ENCODE data around the gene OBSCN.

Gene OBSCN

DNA sequence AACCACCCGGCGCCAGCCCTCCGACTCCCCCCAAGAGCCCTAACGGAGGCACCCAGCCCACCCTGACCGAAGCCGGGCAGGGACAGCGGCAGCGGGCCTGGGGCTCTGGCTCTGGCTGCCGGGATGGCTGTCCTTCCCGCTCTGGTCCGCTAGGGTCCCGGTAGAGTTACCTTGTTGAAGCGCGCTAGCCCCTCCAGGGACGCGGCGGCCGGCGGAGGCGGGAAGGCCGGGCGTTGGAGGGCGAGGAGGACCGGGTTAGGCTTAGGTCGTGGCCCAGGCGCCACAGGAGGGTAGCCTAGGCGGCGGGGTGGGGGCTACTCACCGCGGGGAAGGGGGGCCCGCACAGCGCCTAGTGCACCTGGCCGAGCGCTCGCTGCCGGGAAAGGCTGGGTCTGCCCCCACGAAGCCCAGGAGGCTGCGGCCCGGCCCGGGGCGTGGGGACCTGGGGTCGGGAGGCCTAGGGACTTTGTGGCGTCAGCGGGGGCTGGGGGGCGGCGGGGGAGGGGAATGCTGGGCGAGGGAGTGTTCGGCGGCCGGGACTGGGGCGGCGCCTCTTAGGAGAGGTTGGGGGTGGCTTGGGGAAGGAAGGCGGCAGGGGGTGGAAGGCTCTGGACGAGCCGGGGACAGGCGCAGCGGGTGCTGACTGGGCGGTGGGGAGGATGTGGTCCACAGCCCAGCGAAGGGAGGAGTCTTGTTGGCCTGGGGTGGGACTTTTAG is 208.5 kb downstream of the OBSCN start, which contains the start of gene TRIM17:
Gene TRIM17 (minus strand): TSS at position 645 of the 717 bp plus-strand sequence. CDS start 1,789 bp downstream, outside the sequence.
- TF ChIP-seq, protein P1, sequence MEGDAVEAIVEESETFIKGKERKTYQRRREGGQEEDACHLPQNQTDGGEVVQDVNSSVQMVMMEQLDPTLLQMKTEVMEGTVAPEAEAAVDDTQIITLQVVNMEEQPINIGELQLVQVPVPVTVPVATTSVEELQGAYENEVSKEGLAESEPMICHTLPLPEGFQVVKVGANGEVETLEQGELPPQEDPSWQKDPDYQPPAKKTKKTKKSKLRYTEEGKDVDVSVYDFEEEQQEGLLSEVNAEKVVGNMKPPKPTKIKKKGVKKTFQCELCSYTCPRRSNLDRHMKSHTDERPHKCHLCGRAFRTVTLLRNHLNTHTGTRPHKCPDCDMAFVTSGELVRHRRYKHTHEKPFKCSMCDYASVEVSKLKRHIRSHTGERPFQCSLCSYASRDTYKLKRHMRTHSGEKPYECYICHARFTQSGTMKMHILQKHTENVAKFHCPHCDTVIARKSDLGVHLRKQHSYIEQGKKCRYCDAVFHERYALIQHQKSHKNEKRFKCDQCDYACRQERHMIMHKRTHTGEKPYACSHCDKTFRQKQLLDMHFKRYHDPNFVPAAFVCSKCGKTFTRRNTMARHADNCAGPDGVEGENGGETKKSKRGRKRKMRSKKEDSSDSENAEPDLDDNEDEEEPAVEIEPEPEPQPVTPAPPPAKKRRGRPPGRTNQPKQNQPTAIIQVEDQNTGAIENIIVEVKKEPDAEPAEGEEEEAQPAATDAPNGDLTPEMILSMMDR (conservative IDR thresholded peaks at IDR 0.05; ENCODE audit: low read depth) = peak; percentile 19; the same call in 1 of the 2 replicates
- no peak for DNase-seq (ENCODE audit: low spot score)
- no peak within 1 kb of the TSS for H3K27ac ChIP-seq
- ChIA-PET POLR2A (ENCODE audit: low non-redundant PET) (no interaction called here), CTCF (no interaction called here)

DNA sequence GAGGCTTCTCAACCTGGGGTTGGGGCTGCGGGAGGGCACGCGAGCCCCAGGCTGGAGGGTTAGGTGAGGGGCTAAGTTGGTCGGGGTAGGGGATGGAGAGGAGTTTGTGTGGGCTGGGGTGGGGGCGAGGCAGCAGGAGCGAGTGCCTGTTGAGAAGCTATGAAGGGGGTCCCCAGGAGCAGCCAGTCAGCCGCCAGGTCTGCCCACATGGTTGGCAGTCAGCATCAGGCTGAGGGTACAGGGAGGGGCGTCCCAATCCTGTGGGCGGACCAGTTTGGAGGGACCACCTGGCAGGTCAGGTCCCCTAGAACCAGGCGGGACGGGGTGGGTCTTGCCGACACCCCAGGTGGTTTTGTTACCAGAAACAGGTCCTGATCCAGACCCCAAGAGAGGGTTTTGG is 209.2 kb downstream of the OBSCN start:
- TF ChIP-seq, protein P1 (conservative IDR thresholded peaks at IDR 0.05; ENCODE audit: low read depth) = no peak
- ChIA-PET POLR2A (ENCODE audit: low non-redundant PET) (no interaction called here), CTCF (no interaction called here)
- no peak overlapping the region for H3K27ac ChIP-seq
- DNase-seq (ENCODE audit: low spot score) = no peak

GRCh38 chr1:228417483-228418203 is 209.8 kb downstream of the OBSCN start:
- DNase-seq (ENCODE audit: low spot score) = no peak
- no peak overlapping the region for H3K27ac ChIP-seq
- POLR2A ChIA-PET (ENCODE audit: low non-redundant PET) = no interaction called here
- CTCF ChIA-PET = no interaction called here
- TF ChIP-seq, protein P1 (conservative IDR thresholded peaks at IDR 0.05; ENCODE audit: low read depth) = no peak

GRCh38 chr1:228420968-228421826 is 213.4 kb downstream of the OBSCN start:
- CTCF ChIA-PET = no interaction called here
- POLR2A ChIA-PET (ENCODE audit: low non-redundant PET) = no interaction called here
- H3K27ac ChIP-seq = no peak overlapping the region
- TF ChIP-seq, protein P1 (conservative IDR thresholded peaks at IDR 0.05; ENCODE audit: low read depth) = no peak
- DNase-seq (ENCODE audit: low spot score) = no peak

GRCh38 chr1:228423404-228424053 is 215.7 kb downstream of the OBSCN start:
- ChIA-PET CTCF (interaction anchor here (0.6 kb wide), 2 partner anchors 14 to 341 kb away, joined by 3 read pairs; partner anchors contain the start of gene ARF1), POLR2A (ENCODE audit: low non-redundant PET) (no interaction called here)
- no peak for DNase-seq (ENCODE audit: low spot score)
- no peak overlapping the region for H3K27ac ChIP-seq
- TF ChIP-seq, protein P1 (conservative IDR thresholded peaks at IDR 0.05; ENCODE audit: low read depth) = no peak
